ELF-1 (cell line): ENCODE results near the gene KRT73.
"Not testable (repeated sequence)": the region's sequence is repeated elsewhere in the genome, so short reads cannot be mapped to it uniquely, and the experiment has no call there.

ENCODE experiments used
- DNase-seq: peaks from one replicate; pipeline ENCODE4 v3.0.0-alpha.2; 2016; ENCODE audit warnings: low read depth, low spot score

Gene KRT73

GRCh38 chr12:52600941-52601481 is 17.3 kb downstream of the KRT73 start, which contains the start of gene KRT72:
TSS of gene KRT72 (minus strand) at chr12:52601463. CDS start at chr12:52601452, 11 bp downstream.
- DNase-seq = no peak

- DNase-seq = no peak
These were observed 17.9 kb downstream of the KRT73 start for GRCh38 chr12:52600475-52600874.

- DNase-seq = no peak
These were observed 18.3 kb downstream of the KRT73 start for GRCh38 chr12:52600071-52600470.

- DNase-seq = no peak
These were observed 19.4 kb downstream of the KRT73 start for GRCh38 chr12:52598966-52599365.

GRCh38 chr12:52594237-52594636 is 24.1 kb downstream of the KRT73 start:
- not testable (repeated sequence) for DNase-seq

- DNase-seq = no peak
These were observed 26.8 kb downstream of the KRT73 start for GRCh38 chr12:52591521-52591920.

GRCh38 chr12:52590021-52590420 is 28.3 kb downstream of the KRT73 start:
- no peak for DNase-seq

GRCh38 chr12:52587563-52587962 is 30.8 kb downstream of the KRT73 start:
- DNase-seq = peak; percentile 35

- no peak for DNase-seq
These were observed 32.4 kb downstream of the KRT73 start for GRCh38 chr12:52585946-52586345.

- no peak for DNase-seq
These were observed 33.3 kb downstream of the KRT73 start for GRCh38 chr12:52585066-52585465.

- no peak for DNase-seq
These were observed 34.1 kb downstream of the KRT73 start for GRCh38 chr12:52584156-52584682.

- peak; percentile 78 for DNase-seq
These were observed 35.3 kb downstream of the KRT73 start for GRCh38 chr12:52582971-52583456.

GRCh38 chr12:52582486-52582885 is 35.9 kb downstream of the KRT73 start:
- DNase-seq = no peak

GRCh38 chr12:52581481-52581880 is 36.9 kb downstream of the KRT73 start:
- DNase-seq = no peak

GRCh38 chr12:52581066-52581465 is 37.3 kb downstream of the KRT73 start:
- no peak for DNase-seq

GRCh38 chr12:52580496-52580895 is 37.9 kb downstream of the KRT73 start:
- DNase-seq = no peak

GRCh38 chr12:52579468-52580465 is 38.6 kb downstream of the KRT73 start:
- DNase-seq = no peak

- no peak for DNase-seq
These were observed 39.9 kb downstream of the KRT73 start for GRCh38 chr12:52578469-52578868.

- no peak for DNase-seq
These were observed 41.0 kb downstream of the KRT73 start for GRCh38 chr12:52577316-52577715.

- no peak for DNase-seq
These were observed 42.4 kb downstream of the KRT73 start for GRCh38 chr12:52575948-52576347.

GRCh38 chr12:52575256-52575655 is 43.1 kb downstream of the KRT73 start:
- DNase-seq = no peak

GRCh38 chr12:52573743-52574142 is 44.6 kb downstream of the KRT73 start, which contains the start of gene KRT74:
TSS of gene KRT74 (minus strand) at chr12:52573843. CDS start at chr12:52573777, 66 bp downstream.
- DNase-seq = no peak
